ENCODE results near the gene DND1.

DNA sequence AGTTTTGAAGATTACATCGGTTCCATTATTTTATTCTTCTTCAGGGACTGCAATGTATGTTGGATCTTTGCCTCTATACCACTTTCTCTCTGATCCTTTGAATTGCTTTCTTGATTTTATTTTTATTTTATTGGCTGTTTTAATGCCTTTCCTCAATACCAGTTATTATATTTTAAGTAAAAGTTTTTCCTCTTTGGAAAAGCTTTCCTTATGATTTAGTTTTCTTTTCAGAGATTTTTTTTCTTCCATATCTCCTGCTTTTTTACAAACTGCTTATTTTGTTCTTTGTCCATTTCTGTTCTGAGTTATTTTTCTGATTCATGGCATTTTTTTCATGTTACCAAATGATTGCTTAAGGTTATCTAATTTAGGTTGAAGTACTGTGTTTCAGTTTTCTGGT, 38.4 kb upstream of the DND1 start:
- TF ChIP-seq POLR2A (IDR thresholded peaks at IDR 0.05; ENCODE audit: extremely low read depth, insufficient read length) (no peak), MYC (IDR thresholded peaks at IDR 0.05; ENCODE audit: low read depth, low read length) (no peak)
- TF ChIP-seq, protein P1, sequence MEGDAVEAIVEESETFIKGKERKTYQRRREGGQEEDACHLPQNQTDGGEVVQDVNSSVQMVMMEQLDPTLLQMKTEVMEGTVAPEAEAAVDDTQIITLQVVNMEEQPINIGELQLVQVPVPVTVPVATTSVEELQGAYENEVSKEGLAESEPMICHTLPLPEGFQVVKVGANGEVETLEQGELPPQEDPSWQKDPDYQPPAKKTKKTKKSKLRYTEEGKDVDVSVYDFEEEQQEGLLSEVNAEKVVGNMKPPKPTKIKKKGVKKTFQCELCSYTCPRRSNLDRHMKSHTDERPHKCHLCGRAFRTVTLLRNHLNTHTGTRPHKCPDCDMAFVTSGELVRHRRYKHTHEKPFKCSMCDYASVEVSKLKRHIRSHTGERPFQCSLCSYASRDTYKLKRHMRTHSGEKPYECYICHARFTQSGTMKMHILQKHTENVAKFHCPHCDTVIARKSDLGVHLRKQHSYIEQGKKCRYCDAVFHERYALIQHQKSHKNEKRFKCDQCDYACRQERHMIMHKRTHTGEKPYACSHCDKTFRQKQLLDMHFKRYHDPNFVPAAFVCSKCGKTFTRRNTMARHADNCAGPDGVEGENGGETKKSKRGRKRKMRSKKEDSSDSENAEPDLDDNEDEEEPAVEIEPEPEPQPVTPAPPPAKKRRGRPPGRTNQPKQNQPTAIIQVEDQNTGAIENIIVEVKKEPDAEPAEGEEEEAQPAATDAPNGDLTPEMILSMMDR (IDR thresholded peaks at IDR 0.05; ENCODE audit: low read depth, low read length) = no peak
- TF ChIP-seq, protein P2, sequence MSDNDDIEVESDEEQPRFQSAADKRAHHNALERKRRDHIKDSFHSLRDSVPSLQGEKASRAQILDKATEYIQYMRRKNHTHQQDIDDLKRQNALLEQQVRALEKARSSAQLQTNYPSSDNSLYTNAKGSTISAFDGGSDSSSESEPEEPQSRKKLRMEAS (IDR thresholded peaks at IDR 0.05; ENCODE audit: low read depth, low read length) = no peak
